Mesenchymal stem cell (in vitro differentiated cells and primary cell): ENCODE measurements around the gene HEPHL1.

Experiments
- DNase-seq: peaks from one replicate; pipeline ENCODE4 v3.0.0-alpha.2; 2013
- H2AFZ ChIP-seq: one replicate; pipeline ENCODE4 v1.6.1; 2013; ENCODE audit warnings: low read depth, mild to moderate bottlenecking, control low read depth, inconsistent platforms, low read length, moderate library complexity
- H2AK5ac ChIP-seq: 2 replicates; pipeline ENCODE4 v1.6.1; 2013; ENCODE audit warnings: low read length, moderate library complexity, mild to moderate bottlenecking, inconsistent platforms; ENCODE audit not compliant: severe bottlenecking
- H2BK120ac ChIP-seq: one replicate; pipeline ENCODE4 v1.6.1; 2013; ENCODE audit warnings: low read depth, mild to moderate bottlenecking, inconsistent platforms, low read length, moderate library complexity
- H2BK12ac ChIP-seq, 2 experiments: one replicate each; pipeline ENCODE4 v1.6.1; 2013; ENCODE audit warnings: inconsistent platforms in 2 of 2, low read length in 2 of 2, mild to moderate bottlenecking in 2 of 2, moderate library complexity in 2 of 2, control low read depth in 1 of 2
- H2BK15ac ChIP-seq: one replicate; pipeline ENCODE4 v1.6.1; 2013; ENCODE audit warnings: mild to moderate bottlenecking, low read depth, inconsistent platforms; ENCODE audit not compliant: poor library complexity, severe bottlenecking
- H2BK5ac ChIP-seq: 2 replicates; pipeline ENCODE4 v1.6.1; 2013; ENCODE audit warnings: low read depth, mild to moderate bottlenecking, low read length, control low read depth, inconsistent platforms; ENCODE audit not compliant: poor library complexity, severe bottlenecking
- H3K14ac ChIP-seq, 2 experiments: one replicate each; pipeline ENCODE4 v1.6.1; 2013; ENCODE audit warnings: inconsistent platforms in 2 of 2, low read length in 2 of 2, control low read depth in 1 of 2, mild to moderate bottlenecking in 1 of 2, moderate library complexity in 1 of 2
- H3K18ac ChIP-seq, 2 experiments: one replicate each; pipeline ENCODE4 v1.6.1; 2013; ENCODE audit warnings: inconsistent platforms in 2 of 2, low read length in 2 of 2, control low read depth in 1 of 2, low read depth in 1 of 2, mild to moderate bottlenecking in 1 of 2
- H3K23ac ChIP-seq, 2 experiments: one replicate each; pipeline ENCODE4 v1.6.1; 2013; ENCODE audit warnings: inconsistent platforms in 2 of 2, low read length in 2 of 2, mild to moderate bottlenecking in 2 of 2, moderate library complexity in 2 of 2, control low read depth in 1 of 2
- H3K27ac ChIP-seq: 2 replicates; pipeline ENCODE4 v1.5.1; 2013; ENCODE audit warnings: mild to moderate bottlenecking, moderate library complexity, low read length, control low read depth, inconsistent platforms; ENCODE audit not compliant: poor library complexity, severe bottlenecking
- H3K27me3 ChIP-seq, 2 experiments: 2 replicates each; pipeline versions ENCODE4 v1.6.1 to v1.7.0; 2013; ENCODE audit warnings: low read length in 2 of 2, mild to moderate bottlenecking in 2 of 2, moderate library complexity in 2 of 2, control low read depth in 1 of 2, inconsistent platforms in 1 of 2; ENCODE audit not compliant: control insufficient read depth in 1 of 2, insufficient read depth in 1 of 2
- H3K36me3 ChIP-seq, 2 experiments: 2 replicates each; pipeline versions ENCODE4 v1.6.1 to v1.7.0; 2013; ENCODE audit warnings: low read length in 2 of 2, control low read depth in 1 of 2, inconsistent platforms in 1 of 2, low read depth in 1 of 2, mild to moderate bottlenecking in 1 of 2; ENCODE audit not compliant: insufficient read depth in 2 of 2, control insufficient read depth in 1 of 2
- H3K4ac ChIP-seq, 2 experiments: one replicate each; pipeline ENCODE4 v1.6.1; 2013; ENCODE audit warnings: inconsistent platforms in 2 of 2, low read length in 2 of 2, mild to moderate bottlenecking in 2 of 2, moderate library complexity in 2 of 2, control low read depth in 1 of 2, low read depth in 1 of 2
- H3K4me1 ChIP-seq: 2 replicates; pipeline ENCODE4 v1.6.1; 2013; ENCODE audit warnings: low read depth, low read length, control low read depth; ENCODE audit not compliant: control insufficient read depth, insufficient read depth
- H3K4me2 ChIP-seq: 2 replicates; pipeline ENCODE4 v1.6.1; 2013; ENCODE audit warnings: low read length, mild to moderate bottlenecking, inconsistent platforms; ENCODE audit not compliant: poor library complexity, severe bottlenecking
- H3K4me3 ChIP-seq, 2 experiments: 2 replicates each; pipeline versions ENCODE4 v1.5.1 to v1.7.0; 2013; ENCODE audit warnings: low read length in 2 of 2, mild to moderate bottlenecking in 2 of 2, control low read depth in 1 of 2, low read depth in 1 of 2; ENCODE audit not compliant: insufficient read depth in 1 of 2
- H3K79me1 ChIP-seq: replicated peaks from 2 replicates; pipeline ENCODE4 v1.6.1; 2013; ENCODE audit warnings: mild to moderate bottlenecking, control low read depth, low read length, inconsistent platforms; ENCODE audit not compliant: poor library complexity, severe bottlenecking
- H3K9ac ChIP-seq: 2 replicates; pipeline ENCODE4 v1.7.0; 2013; ENCODE audit warnings: mild to moderate bottlenecking, low read length, moderate library complexity
- H3K9me3 ChIP-seq: 2 replicates; pipeline ENCODE4 v1.7.0; 2013; ENCODE audit warnings: mild to moderate bottlenecking, low read length; ENCODE audit not compliant: control insufficient read depth
- H4K8ac ChIP-seq: one replicate; pipeline ENCODE4 v1.6.1; 2013; ENCODE audit warnings: inconsistent platforms, mild to moderate bottlenecking, low read length, moderate library complexity
- H4K91ac ChIP-seq: one replicate; pipeline ENCODE4 v1.6.1; 2013; ENCODE audit warnings: mild to moderate bottlenecking, low read length, inconsistent platforms
- WGBS: methylation state at CpG from one replicate; pipeline ENCODE4 v1.1.7; 2013; ENCODE audit warnings: mixed read lengths; 5-methylcytosine and 5-hydroxymethylcytosine counted together

The HEPHL1 gene

DNA sequence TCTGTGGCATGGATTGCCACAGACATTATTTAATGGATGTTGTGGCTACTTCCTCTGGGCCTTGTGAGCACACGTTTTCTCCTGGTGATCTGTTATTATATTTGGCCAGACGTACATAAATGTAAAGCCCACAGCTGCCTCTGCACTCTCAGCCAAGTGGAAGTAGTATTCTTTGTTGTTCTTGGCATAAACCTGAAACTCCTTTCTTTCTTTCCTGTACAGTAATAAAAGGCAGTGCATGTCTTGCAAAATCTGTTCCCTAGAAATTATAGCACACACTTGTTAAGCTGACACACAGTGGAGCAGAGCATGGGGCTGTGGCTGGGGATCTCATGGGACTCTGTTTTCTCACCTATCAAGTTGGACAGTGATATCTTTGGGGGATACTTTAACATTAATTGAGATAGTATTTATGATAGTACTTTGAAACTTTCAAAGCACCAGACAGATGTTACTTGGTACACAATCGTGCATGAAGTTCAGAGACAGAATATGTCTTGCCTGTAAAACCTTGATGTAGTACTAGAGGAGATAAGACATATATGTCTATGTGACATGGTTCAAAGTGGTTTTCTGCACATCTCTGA is 128.4 kb downstream of the HEPHL1 start:
- no peak overlapping the region for H3K14ac ChIP-seq
- H4K8ac ChIP-seq: peak overlapping the region; percentile 52
- no peak overlapping the region for H3K23ac ChIP-seq
- H2BK15ac ChIP-seq: no peak overlapping the region
- H4K91ac ChIP-seq: no peak overlapping the region
- H2BK12ac ChIP-seq: no peak overlapping the region
- no peak overlapping the region for H2BK120ac ChIP-seq
- no peak overlapping the region for H3K4me2 ChIP-seq
- peak overlapping the region; percentile 7 for H3K27ac ChIP-seq
- H3K79me1 ChIP-seq: peaks cover 27% of the 10 kb centered on the region
- no peak for DNase-seq
- H3K9ac ChIP-seq: no peak overlapping the region
- no peak overlapping the region for H3K4me3 ChIP-seq
- no peak overlapping the region for H2BK5ac ChIP-seq
- peaks cover 0 to 11% of the 10 kb centered on the region in 2 experiments for H3K36me3 ChIP-seq
- H3K18ac ChIP-seq: peak overlapping the region in 1 of 2 experiments; percentile 0
- 82% methylated on average over 2 of the region's 3 CpGs for WGBS
- H3K27me3 ChIP-seq: no peaks in the 10 kb centered on the region
- H3K4me1 ChIP-seq: peaks cover 27% of the 10 kb centered on the region
- no peak overlapping the region for H2AFZ ChIP-seq
- no peak overlapping the region for H3K4ac ChIP-seq
- H3K9me3 ChIP-seq: no peaks in the 10 kb centered on the region
- no peak overlapping the region for H2AK5ac ChIP-seq

DNA sequence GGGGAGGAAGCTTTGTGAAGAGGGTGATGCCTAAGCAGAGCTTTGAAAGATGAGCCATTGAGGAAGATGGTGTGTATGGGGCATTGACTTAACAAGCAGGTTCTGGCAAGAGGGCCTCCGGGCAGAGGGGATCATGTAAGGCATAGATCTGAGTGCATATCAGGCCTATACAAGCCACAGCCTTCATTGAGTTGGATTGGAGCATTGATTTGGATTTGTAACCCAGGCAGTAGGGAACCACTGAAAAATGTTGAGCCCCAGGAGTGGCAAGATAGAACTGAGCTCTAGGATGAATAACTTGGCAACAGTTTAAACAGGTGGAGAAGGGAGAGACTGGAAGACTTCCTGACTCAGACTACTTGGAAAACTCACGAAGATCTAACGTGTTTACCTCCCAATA is 128.9 kb downstream of the HEPHL1 start:
- peaks cover 26% of the 10 kb centered on the region for H3K79me1 ChIP-seq
- no peak for DNase-seq
- H3K27ac ChIP-seq: no peak overlapping the region
- H2BK15ac ChIP-seq: no peak overlapping the region
- no peaks in the 10 kb centered on the region for H3K9me3 ChIP-seq
- peaks cover 0 to 12% of the 10 kb centered on the region in 2 experiments for H3K36me3 ChIP-seq
- no peak overlapping the region for H3K4me3 ChIP-seq
- H2AK5ac ChIP-seq: peak overlapping the region; percentile 24
- H2BK120ac ChIP-seq: no peak overlapping the region
- H2BK5ac ChIP-seq: no peak overlapping the region
- no peak overlapping the region for H4K91ac ChIP-seq
- no peak overlapping the region for H3K4me2 ChIP-seq
- H3K27me3 ChIP-seq: no peaks in the 10 kb centered on the region
- no peak overlapping the region for H2BK12ac ChIP-seq
- H4K8ac ChIP-seq: no peak overlapping the region
- no peak overlapping the region for H3K14ac ChIP-seq
- H3K4me1 ChIP-seq: peaks cover 26% of the 10 kb centered on the region
- no peak overlapping the region for H3K4ac ChIP-seq
- H3K9ac ChIP-seq: no peak overlapping the region
- WGBS: 100% methylated on average over 1 of the region's 3 CpGs
- H3K18ac ChIP-seq: no peak overlapping the region
- no peak overlapping the region for H2AFZ ChIP-seq
- H3K23ac ChIP-seq: no peak overlapping the region

DNA sequence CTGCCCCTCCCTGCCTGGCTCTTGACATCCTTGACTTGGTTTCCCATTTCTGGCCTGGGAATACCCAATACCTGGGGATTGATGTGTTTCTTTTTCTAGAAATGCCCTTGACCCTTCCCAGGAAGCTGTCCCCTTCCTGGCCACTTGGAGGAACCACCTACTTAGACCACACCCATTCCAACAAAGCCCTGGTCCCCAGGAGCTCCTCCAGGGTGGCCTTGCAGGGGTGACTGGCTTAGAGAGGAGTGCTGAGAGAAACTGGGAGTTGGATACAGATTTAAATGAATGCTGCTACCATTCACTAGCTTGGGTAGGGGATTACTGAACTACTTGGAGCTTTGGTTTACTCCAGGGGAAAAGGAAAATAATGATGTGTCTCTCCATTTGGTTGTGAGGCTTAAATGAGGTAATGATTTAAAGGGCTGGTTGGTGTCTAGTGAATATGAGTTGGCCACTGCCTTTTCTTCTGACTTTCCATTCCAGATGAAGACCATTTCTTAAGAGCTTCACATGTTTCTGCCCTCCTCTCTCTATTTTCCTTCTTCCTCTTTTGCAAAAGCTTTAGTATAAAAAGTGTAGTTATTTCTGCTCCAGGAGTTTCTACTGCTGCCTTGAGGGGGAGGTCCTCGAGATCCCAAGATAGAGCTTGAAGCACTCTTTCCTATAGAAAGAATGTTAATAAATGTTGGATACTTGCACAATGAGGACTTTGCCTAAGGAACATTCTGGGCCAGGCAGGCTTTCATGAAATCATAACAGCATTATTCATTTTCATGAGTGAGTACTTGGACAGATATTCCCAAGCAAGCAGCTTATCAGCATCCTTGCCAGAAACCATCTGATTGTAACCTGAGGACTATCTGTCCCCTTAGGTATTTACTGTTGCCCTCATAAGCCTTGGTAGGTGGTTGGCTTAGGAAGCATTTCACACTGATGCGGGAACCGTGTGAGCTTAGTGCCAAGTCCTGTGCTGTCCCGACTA is 129.8 kb downstream of the HEPHL1 start:
- H2BK120ac ChIP-seq: no peak overlapping the region
- peak overlapping the region in 1 of 2 experiments; percentile 92 for H3K23ac ChIP-seq
- H2BK12ac ChIP-seq: peak overlapping the region in 1 of 2 experiments; percentile 81
- H3K4me3 ChIP-seq: no peak overlapping the region
- no peak overlapping the region for H2BK5ac ChIP-seq
- H3K4me2 ChIP-seq: no peak overlapping the region
- H3K36me3 ChIP-seq: peaks cover 0 to 12% of the 10 kb centered on the region in 2 experiments
- no peak overlapping the region for H2BK15ac ChIP-seq
- no peak overlapping the region for H3K27ac ChIP-seq
- peak overlapping the region in 1 of 2 experiments; percentile 9 for H3K4ac ChIP-seq
- no peaks in the 10 kb centered on the region for H3K27me3 ChIP-seq
- peak overlapping the region; percentile 58 for H2AK5ac ChIP-seq
- H3K14ac ChIP-seq: peak overlapping the region in 1 of 2 experiments; percentile 82
- no peaks in the 10 kb centered on the region for H3K9me3 ChIP-seq
- peaks cover 25% of the 10 kb centered on the region for H3K4me1 ChIP-seq
- H3K9ac ChIP-seq: no peak overlapping the region
- DNase-seq: peak; percentile 41
- H4K8ac ChIP-seq: no peak overlapping the region
- H3K79me1 ChIP-seq: peaks cover 33% of the 10 kb centered on the region
- H3K18ac ChIP-seq: peak overlapping the region; percentile 16 to 80
- no peak overlapping the region for H4K91ac ChIP-seq
- WGBS: 96% methylated on average over 3 of the region's 4 CpGs
- H2AFZ ChIP-seq: no peak overlapping the region
